ENCODE data around the gene TMEM38A.

- TF ChIP-seq, protein P1, sequence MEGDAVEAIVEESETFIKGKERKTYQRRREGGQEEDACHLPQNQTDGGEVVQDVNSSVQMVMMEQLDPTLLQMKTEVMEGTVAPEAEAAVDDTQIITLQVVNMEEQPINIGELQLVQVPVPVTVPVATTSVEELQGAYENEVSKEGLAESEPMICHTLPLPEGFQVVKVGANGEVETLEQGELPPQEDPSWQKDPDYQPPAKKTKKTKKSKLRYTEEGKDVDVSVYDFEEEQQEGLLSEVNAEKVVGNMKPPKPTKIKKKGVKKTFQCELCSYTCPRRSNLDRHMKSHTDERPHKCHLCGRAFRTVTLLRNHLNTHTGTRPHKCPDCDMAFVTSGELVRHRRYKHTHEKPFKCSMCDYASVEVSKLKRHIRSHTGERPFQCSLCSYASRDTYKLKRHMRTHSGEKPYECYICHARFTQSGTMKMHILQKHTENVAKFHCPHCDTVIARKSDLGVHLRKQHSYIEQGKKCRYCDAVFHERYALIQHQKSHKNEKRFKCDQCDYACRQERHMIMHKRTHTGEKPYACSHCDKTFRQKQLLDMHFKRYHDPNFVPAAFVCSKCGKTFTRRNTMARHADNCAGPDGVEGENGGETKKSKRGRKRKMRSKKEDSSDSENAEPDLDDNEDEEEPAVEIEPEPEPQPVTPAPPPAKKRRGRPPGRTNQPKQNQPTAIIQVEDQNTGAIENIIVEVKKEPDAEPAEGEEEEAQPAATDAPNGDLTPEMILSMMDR (IDR thresholded peaks at IDR 0.05), result no peak
- no peak for TF ChIP-seq EP300 (IDR thresholded peaks at IDR 0.05)
Observed at GRCh38 chr19:16627193-16627927, 33.6 kb upstream of the TMEM38A start.

Measured in sigmoid colon (tissue), 4 donors.